Measurements from ENCODE around the gene NALCN. TPM values are rescaled to one million over a fixed set of nuclear protein-coding genes. Genes with fewer than 3 reads are reported as not detected.

NALCN gene
- total and polyA plus RNA-seq, 8 donors, result 0.51 to 5.1 (median 2.0) TPM

DNA sequence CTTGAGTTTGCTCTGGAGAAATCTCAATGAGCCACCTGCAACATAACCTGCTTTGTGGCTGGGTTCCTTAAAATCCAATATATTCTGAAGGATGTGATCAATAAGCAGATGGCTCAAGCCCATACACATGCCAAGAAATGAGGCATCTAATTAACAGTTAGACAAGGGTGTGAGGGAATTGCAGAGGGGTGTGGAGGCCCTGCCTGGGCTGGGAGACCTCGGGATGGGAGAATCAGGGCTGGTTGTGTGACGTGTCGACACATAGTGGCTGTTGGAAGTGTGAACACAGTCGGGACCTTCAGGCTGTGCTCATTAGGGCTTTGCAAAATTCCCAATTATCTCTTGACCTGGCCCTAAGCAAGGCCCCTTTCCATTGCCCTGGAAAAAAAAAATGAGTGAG lies 379.8 kb downstream of the NALCN start:
- H3K36me3 ChIP-seq, result no peaks in the 10 kb centered on the region
- ATAC-seq (no peak), FAIRE-seq (no peak), DNase-seq (no peak)
- H3K27me3 ChIP-seq, result no peaks in the 10 kb centered on the region
- TF ChIP-seq, protein P1, sequence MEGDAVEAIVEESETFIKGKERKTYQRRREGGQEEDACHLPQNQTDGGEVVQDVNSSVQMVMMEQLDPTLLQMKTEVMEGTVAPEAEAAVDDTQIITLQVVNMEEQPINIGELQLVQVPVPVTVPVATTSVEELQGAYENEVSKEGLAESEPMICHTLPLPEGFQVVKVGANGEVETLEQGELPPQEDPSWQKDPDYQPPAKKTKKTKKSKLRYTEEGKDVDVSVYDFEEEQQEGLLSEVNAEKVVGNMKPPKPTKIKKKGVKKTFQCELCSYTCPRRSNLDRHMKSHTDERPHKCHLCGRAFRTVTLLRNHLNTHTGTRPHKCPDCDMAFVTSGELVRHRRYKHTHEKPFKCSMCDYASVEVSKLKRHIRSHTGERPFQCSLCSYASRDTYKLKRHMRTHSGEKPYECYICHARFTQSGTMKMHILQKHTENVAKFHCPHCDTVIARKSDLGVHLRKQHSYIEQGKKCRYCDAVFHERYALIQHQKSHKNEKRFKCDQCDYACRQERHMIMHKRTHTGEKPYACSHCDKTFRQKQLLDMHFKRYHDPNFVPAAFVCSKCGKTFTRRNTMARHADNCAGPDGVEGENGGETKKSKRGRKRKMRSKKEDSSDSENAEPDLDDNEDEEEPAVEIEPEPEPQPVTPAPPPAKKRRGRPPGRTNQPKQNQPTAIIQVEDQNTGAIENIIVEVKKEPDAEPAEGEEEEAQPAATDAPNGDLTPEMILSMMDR (IDR thresholded peaks at IDR 0.05), result no peak
- H3K9me3 ChIP-seq, result no peaks in the 10 kb centered on the region
- no peak overlapping the region for H3K27ac ChIP-seq
- intact Hi-C loops (cut with DNase I), result no loop called here
- no peaks in the 10 kb centered on the region for H3K4me1 ChIP-seq
- 55 to 78% methylated on average over 4 of the region's 4 CpGs for WGBS, 2 donors
- no peak overlapping the region for H3K4me3 ChIP-seq

DNA sequence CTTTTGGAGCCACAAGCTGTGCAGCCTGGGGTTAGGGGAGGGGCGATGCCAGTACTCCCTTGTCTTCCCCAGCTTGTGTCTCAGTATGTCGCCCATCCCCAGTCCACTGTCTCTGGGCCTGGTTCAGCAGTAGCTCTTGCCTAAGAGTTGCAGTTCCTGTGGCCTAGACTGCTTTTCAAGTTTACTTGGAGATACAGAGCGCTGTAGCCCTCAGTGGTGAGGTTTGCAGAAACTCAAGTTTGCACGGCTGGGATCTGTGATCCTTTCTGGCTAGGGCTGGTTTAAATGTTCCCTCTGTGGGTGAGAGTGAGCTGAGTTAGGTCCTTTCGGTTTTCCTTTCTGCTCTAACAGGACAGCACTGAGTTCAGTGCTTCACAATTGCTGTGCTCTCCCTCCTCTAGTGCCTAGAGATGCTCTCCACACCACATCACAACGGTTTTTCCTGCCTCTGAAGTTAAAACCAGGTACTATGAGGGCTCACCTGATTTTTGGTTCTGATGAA lies 381.1 kb downstream of the NALCN start:
- intact Hi-C loops (cut with DNase I), result no loop called here
- 68 to 73% methylated on average over 6 of the region's 6 CpGs for WGBS, 2 donors
- TF ChIP-seq, protein P1 (IDR thresholded peaks at IDR 0.05), result no peak
- no peaks in the 10 kb centered on the region for H3K36me3 ChIP-seq
- no peak overlapping the region for H3K4me3 ChIP-seq
- H3K27me3 ChIP-seq, result no peaks in the 10 kb centered on the region
- no peak for ATAC-seq
- no peaks in the 10 kb centered on the region for H3K9me3 ChIP-seq
- no peak for FAIRE-seq
- H3K27ac ChIP-seq, result no peak overlapping the region
- no peaks in the 10 kb centered on the region for H3K4me1 ChIP-seq
- no peak for DNase-seq

DNA sequence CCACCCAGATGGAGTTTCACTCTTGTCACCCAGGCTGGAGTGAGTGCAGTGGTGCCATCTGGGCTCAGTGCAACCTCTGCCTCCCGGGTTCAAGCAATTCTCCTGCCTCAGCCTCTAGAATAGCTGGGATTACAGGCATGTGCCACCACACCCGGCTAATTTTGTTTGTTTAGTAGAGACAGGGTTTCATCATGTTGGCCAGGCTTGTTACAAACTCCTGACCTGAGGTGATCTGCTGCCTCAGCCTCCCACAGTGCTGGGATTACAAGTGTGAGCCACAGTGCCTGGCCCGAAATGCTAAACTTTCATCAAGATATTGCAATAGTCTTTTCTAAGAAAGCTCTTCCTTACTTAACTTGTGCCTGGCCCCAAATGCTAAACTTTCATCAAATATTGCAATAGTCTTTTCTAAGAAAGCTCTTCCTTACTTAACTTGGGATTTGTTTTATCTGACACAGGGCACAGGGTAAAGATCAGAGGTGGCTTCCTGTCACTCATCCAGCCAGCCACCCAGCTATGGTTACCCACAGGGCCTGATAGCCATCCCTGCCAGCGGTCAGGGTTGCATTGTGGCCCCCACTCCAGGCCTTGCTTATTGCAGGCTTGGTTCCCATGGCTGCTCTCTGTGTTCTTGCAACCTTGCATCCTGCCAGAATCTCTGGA lies 389.4 kb downstream of the NALCN start:
- DNase-seq (no peak), ATAC-seq (peak in 1 of 4 donors; percentile 29), FAIRE-seq (no peak)
- Histone ChIP-seq H3K36me3 (no peaks in the 10 kb centered on the region), H3K27ac (no peak overlapping the region), H3K27me3 (no peaks in the 10 kb centered on the region), H3K4me3 (no peak overlapping the region), H3K4me1 (no peaks in the 10 kb centered on the region), H3K9me3 (no peaks in the 10 kb centered on the region)
- TF ChIP-seq, protein P1 (IDR thresholded peaks at IDR 0.05), result no peak
- intact Hi-C loops (cut with DNase I), result no loop called here
- 64 to 70% methylated on average over 4 of the region's 4 CpGs for WGBS, 2 donors

DNA sequence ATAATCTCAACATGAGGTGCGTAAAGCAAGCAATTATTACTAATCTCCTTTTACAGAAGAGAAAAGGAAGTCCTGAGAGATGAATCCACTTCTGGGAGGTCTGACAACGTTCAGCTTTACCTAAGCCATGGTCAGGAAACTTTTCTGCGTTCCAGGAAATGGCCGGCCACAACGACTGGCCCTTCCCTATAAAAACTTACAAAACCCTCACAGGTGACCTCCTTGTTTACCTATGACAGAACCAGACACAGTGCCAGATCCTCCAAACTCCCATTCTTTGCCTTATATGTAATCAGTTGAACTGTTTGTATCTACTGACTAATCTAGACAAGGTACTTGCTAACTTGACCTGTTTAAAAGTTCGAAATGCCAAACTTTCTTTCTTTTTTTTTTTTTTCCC lies 390.0 kb downstream of the NALCN start:
- Histone ChIP-seq H3K9me3 (no peaks in the 10 kb centered on the region), H3K36me3 (no peaks in the 10 kb centered on the region), H3K27ac (no peak overlapping the region), H3K4me1 (no peaks in the 10 kb centered on the region), H3K4me3 (no peak overlapping the region), H3K27me3 (no peaks in the 10 kb centered on the region)
- intact Hi-C loops (cut with DNase I), result no loop called here
- 58 to 69% methylated on average over 6 of the region's 6 CpGs for WGBS, 2 donors
- ATAC-seq (no peak), FAIRE-seq (no peak), DNase-seq (no peak)
- TF ChIP-seq, protein P1 (IDR thresholded peaks at IDR 0.05), result no peak

DNA sequence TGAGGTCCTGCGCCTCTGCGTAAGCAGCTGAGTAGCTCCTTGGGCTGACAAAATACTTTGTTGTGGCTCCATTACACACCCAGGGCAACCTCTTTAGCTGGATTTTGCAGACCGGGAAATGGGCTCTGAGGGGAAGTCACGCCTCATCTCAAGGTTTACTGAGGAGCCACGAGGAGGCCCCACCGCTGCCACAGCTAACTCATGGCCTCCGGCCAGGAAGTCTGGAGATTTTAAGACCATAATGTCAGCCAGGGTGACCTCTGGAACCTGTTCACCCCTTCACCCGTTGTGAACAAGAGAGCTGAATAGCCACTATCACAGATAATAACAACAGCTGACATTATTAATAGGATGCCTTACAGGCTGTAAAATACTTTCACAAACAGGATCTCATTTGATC lies 390.4 kb downstream of the NALCN start:
- ATAC-seq (no peak), FAIRE-seq (no peak)
- intact Hi-C loops (cut with DNase I), result no loop called here

More for the DNA sequence above, 390.4 kb downstream of the NALCN start:
- H3K4me1 ChIP-seq, result no peaks in the 10 kb centered on the region
- 67 to 69% methylated on average over 8 of the region's 8 CpGs for WGBS, 2 donors
- H3K9me3 ChIP-seq, result no peaks in the 10 kb centered on the region
- TF ChIP-seq, protein P1 (IDR thresholded peaks at IDR 0.05), result no peak
- H3K4me3 ChIP-seq, result no peak overlapping the region
- no peak for DNase-seq
- H3K27me3 ChIP-seq, result no peaks in the 10 kb centered on the region
- H3K36me3 ChIP-seq, result no peaks in the 10 kb centered on the region
- H3K27ac ChIP-seq, result no peak overlapping the region

All from pancreas (tissue), 10 donors.